HG02759 (cell line): ENCODE data around the gene CEACAM19.
"Not testable (repeated sequence)": the region's sequence is repeated elsewhere in the genome, so short reads cannot be mapped to it uniquely, and the experiment has no call there.

Experiments used
- ATAC-seq: cut with Tn5 transposase; IDR thresholded peaks from one replicate; pipeline ENCODE4 v1.9.1; 2021; ENCODE audit warnings: mild to moderate bottlenecking, moderate library complexity; ENCODE audit not compliant: unreplicated experiment

The CEACAM19 gene

GRCh38 chr19:44670027-44670426 is 1.3 kb upstream of the CEACAM19 start:
- not testable (repeated sequence) for ATAC-seq

- ATAC-seq = no peak
These were observed 944 bp downstream of the CEACAM19 start for GRCh38 chr19:44672226-44672625.

GRCh38 chr19:44673510-44673909 is 2.2 kb downstream of the CEACAM19 start:
- no peak for ATAC-seq

- ATAC-seq = no peak
These were observed 4.2 kb downstream of the CEACAM19 start for GRCh38 chr19:44675521-44675920.

- ATAC-seq = no peak
These were observed 5.9 kb downstream of the CEACAM19 start for GRCh38 chr19:44677019-44677811.

- no peak for ATAC-seq
These were observed 9.3 kb downstream of the CEACAM19 start for GRCh38 chr19:44680536-44680935.

- no peak for ATAC-seq
These were observed 10.9 kb downstream of the CEACAM19 start for GRCh38 chr19:44681992-44682790.

GRCh38 chr19:44682807-44683206 is 11.5 kb downstream of the CEACAM19 start:
- ATAC-seq = no peak

GRCh38 chr19:44683434-44684210 is 12.3 kb downstream of the CEACAM19 start:
- no peak for ATAC-seq

- not testable (repeated sequence) for ATAC-seq
These were observed 13.1 kb downstream of the CEACAM19 start for GRCh38 chr19:44684396-44684795.

- no peak for ATAC-seq
These were observed 13.9 kb downstream of the CEACAM19 start for GRCh38 chr19:44684892-44685863.

GRCh38 chr19:44685877-44686276 is 14.6 kb downstream of the CEACAM19 start:
- ATAC-seq = no peak

- ATAC-seq = no peak
These were observed 15.6 kb downstream of the CEACAM19 start for GRCh38 chr19:44686896-44687295.

- no peak for ATAC-seq
These were observed 16.6 kb downstream of the CEACAM19 start for GRCh38 chr19:44687888-44688287.

GRCh38 chr19:44689290-44690130 is 18.2 kb downstream of the CEACAM19 start:
- no peak for ATAC-seq

GRCh38 chr19:44690131-44690440 is 18.8 kb downstream of the CEACAM19 start:
- ATAC-seq = no peak

- no peak for ATAC-seq
These were observed 21.1 kb downstream of the CEACAM19 start for GRCh38 chr19:44692379-44692721.

GRCh38 chr19:44694184-44694579 is 22.9 kb downstream of the CEACAM19 start:
- ATAC-seq = no peak

- ATAC-seq = no peak
These were observed 25.8 kb downstream of the CEACAM19 start for GRCh38 chr19:44696939-44697669.
